Measurements from ENCODE around the gene TFEB.

TFEB gene

GRCh38 chr6:41735427-41736185 lies at the start of gene TFEB:
TSS of gene TFEB (minus strand) at chr6:41735608. CDS start at chr6:41691213, 44,395 bp downstream.
- peak; percentile 96 for DNase-seq

- peak; percentile 80 for DNase-seq
Observed at GRCh38 chr6:41784581-41785171, 49.3 kb upstream of the TFEB start.

- DNase-seq, result no peak
Observed at GRCh38 chr6:41783106-41783780, 47.8 kb upstream of the TFEB start.

GRCh38 chr6:41781366-41781730 lies 45.9 kb upstream of the TFEB start:
- DNase-seq, result no peak

GRCh38 chr6:41780551-41781365 lies 45.4 kb upstream of the TFEB start, which contains the start of gene PRICKLE4:
TSS of gene PRICKLE4 (plus strand) at chr6:41780782. CDS start at chr6:41783474, 2,692 bp downstream.
- DNase-seq, result peak; percentile 15

GRCh38 chr6:41779788-41780550 lies 44.6 kb upstream of the TFEB start, which contains the start of gene FRS3:
TSS of gene FRS3 (minus strand) at chr6:41779900. CDS start at chr6:41776987, 2,913 bp downstream.
- DNase-seq, result peak; percentile 99

- DNase-seq, result no peak
Observed at GRCh38 chr6:41779336-41779735, 43.9 kb upstream of the TFEB start.

GRCh38 chr6:41778895-41779294 lies 43.5 kb upstream of the TFEB start:
- DNase-seq, result no peak

GRCh38 chr6:41777551-41778285 lies 42.3 kb upstream of the TFEB start:
- DNase-seq, result peak; percentile 54

- no peak for DNase-seq
Observed at GRCh38 chr6:41775293-41775882, 40.0 kb upstream of the TFEB start.

GRCh38 chr6:41774841-41775240 lies 39.4 kb upstream of the TFEB start:
- no peak for DNase-seq

- no peak for DNase-seq
Observed at GRCh38 chr6:41771058-41771983, 35.9 kb upstream of the TFEB start.

GRCh38 chr6:41770381-41771057 lies 35.1 kb upstream of the TFEB start:
- DNase-seq, result no peak

GRCh38 chr6:41769376-41769775 lies 34.0 kb upstream of the TFEB start:
- DNase-seq, result no peak

- DNase-seq, result no peak
Observed at GRCh38 chr6:41768545-41769308, 33.3 kb upstream of the TFEB start.

GRCh38 chr6:41767112-41767833 lies 31.9 kb upstream of the TFEB start:
- peak; percentile 23 for DNase-seq

- peak; percentile 21 for DNase-seq
Observed at GRCh38 chr6:41766043-41766664, 30.7 kb upstream of the TFEB start.

Measured in suppressor macrophage treated with lipopolysaccharide for 4 hours (primary cell).